Gastrocnemius medialis (tissue), 4 donors: Measurements from ENCODE around the gene GPNMB. TPM values are rescaled to one million over a fixed set of nuclear protein-coding genes. Genes with fewer than 3 reads are reported as not detected.

Experiments
- ATAC-seq, 2 donors: fragments of 150-250 bp; one replicate each; pipeline ENCODE4 v1.9.1; 2016
- DNase-seq, 2 donors: peaks; one replicate each; pipeline ENCODE4 v3.0.0-alpha.2; 2019
- H3K27ac ChIP-seq, 4 donors: fragments of 200-600 bp; sonication (generic); 1 replicate in 1 of 4; 2 replicates in 3 of 4; pipeline ENCODE4 v1.5.1; 2016 to 2018; ENCODE audit warnings: mild to moderate bottlenecking in 2 of 4, moderate library complexity in 1 of 4
- H3K27me3 ChIP-seq, 3 donors: fragments of 200-600 bp; sonication (generic) in 2 of 3; 1 replicate in 1 of 3; 2 replicates in 2 of 3; pipeline versions ENCODE4 v1.5.1 to v1.6.0; 2016 to 2019; ENCODE audit warnings: mild to moderate bottlenecking in 1 of 3, moderate library complexity in 1 of 3
- H3K36me3 ChIP-seq, 2 donors: fragments of 200-600 bp; sonication (generic) in 1 of 2; one replicate each; pipeline ENCODE4 v1.5.1; 2017 to 2018
- H3K4me1 ChIP-seq, 2 donors: fragments of 200-600 bp; sonication (generic) in 1 of 2; one replicate each; pipeline ENCODE4 v1.5.1; 2016 to 2017; ENCODE audit warnings: mild to moderate bottlenecking in 2 of 2
- H3K4me3 ChIP-seq, 4 donors: fragments of 200-600 bp; sonication (generic) in 3 of 4; 1 replicate in 1 of 4; 2 replicates in 3 of 4; pipeline ENCODE4 v1.5.1; 2016 to 2019; ENCODE audit warnings: mild to moderate bottlenecking in 2 of 4
- H3K9me3 ChIP-seq, 3 donors: fragments of 200-600 bp; sonication (generic) in 2 of 3; 1 replicate in 1 of 3; 2 replicates in 2 of 3; pipeline ENCODE4 v1.5.1; 2016 to 2019
- POLR2A ChIP-seq, 2 donors: fragments of 450-650 bp; IDR thresholded peaks; one replicate each; pipeline ENCODE4 v1.6.1; 2017; ENCODE audit warnings: antibody characterized with exemption in 2 of 2, mild to moderate bottlenecking in 2 of 2, moderate library complexity in 2 of 2
- in situ Hi-C, 4 donors: fragments of 200-750 bp; cut with MboI; loops; one replicate each; pipeline versions ENCODE4 v1.15.0 to v1.8.0; 2017; ENCODE audit warnings: low sequenced_read_pairs in 4 of 4
- intact Hi-C: fragments of 100-400 bp; cut with DNase I; formaldehyde crosslinking; loops from one replicate; pipeline ENCODE4 v1.15.1; 2023; ENCODE audit warnings: low total_unique reads
- total RNA-seq, 4 donors: library from RNA; depleted of rRNA; stranded (reverse); fragments of >200 nt; gene quantifications; one replicate each; pipeline versions ENCODE4 v1.1.0 to v1.2.3, GENCODE V29; 2016
- TF ChIP-seq, protein P1 (sequence below), 5 experiments: fragments of 450-650 bp in 3 of 5; fragments of 200-600 bp in 2 of 5; sonication (generic) in 2 of 5; IDR thresholded peaks in 4 of 5; conservative IDR thresholded peaks in 1 of 5; 1 replicate in 4 of 5; 2 replicates in 1 of 5; pipeline ENCODE4 v1.5.1; 2016 to 2019; ENCODE audit warnings: antibody characterized with exemption in 5 of 5, mild to moderate bottlenecking in 3 of 5, moderate library complexity in 3 of 5

Gene GPNMB
- total RNA-seq, 4 donors from 2014 or later = 14.7 to 32.1 (median 17.3) TPM

DNA sequence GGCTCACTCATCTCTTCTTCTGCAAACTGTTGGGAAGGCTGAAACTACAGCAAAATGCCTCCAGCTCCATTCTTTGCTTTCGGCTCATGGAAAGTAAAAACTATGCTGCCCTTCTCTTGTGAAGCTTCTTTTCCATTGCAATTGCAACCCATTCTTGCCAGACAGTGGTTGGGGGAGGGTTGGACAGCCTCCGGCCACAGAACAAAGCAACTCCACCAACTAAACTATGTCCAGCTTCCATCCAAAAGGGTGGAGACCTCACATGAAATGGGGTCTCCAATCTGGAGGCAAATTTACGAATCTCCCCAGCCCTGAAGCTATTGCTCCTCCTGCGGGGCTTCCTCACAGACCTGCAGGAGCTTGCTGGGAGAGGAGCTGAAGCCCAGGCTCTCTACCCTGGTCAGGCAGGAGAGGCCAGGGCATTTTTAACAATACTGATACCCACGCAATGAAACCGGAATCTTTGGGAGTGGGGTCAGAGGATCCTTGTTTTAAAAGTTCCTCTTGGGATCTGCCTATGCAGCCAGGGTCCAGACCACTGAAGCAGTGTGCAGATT lies 549 bp downstream of the GPNMB start:
- Histone ChIP-seq H3K36me3 (no peaks in the 10 kb centered on the region), H3K27ac (peak overlapping the region; percentile 53 to 57 (median 56)), H3K4me1 (peaks cover 6 to 9% of the 10 kb centered on the region in 2 donors), H3K9me3 (no peaks in the 10 kb centered on the region), H3K27me3 (peaks cover 24 to 37% (median 29%) of the 10 kb centered on the region in 3 donors), H3K4me3 (peak overlapping the region; percentile 44 to 53 (median 47))
- DNase-seq (no peak), ATAC-seq (no peak)
- no peak for TF ChIP-seq POLR2A (IDR thresholded peaks at IDR 0.05)
- TF ChIP-seq, protein P1, sequence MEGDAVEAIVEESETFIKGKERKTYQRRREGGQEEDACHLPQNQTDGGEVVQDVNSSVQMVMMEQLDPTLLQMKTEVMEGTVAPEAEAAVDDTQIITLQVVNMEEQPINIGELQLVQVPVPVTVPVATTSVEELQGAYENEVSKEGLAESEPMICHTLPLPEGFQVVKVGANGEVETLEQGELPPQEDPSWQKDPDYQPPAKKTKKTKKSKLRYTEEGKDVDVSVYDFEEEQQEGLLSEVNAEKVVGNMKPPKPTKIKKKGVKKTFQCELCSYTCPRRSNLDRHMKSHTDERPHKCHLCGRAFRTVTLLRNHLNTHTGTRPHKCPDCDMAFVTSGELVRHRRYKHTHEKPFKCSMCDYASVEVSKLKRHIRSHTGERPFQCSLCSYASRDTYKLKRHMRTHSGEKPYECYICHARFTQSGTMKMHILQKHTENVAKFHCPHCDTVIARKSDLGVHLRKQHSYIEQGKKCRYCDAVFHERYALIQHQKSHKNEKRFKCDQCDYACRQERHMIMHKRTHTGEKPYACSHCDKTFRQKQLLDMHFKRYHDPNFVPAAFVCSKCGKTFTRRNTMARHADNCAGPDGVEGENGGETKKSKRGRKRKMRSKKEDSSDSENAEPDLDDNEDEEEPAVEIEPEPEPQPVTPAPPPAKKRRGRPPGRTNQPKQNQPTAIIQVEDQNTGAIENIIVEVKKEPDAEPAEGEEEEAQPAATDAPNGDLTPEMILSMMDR (IDR thresholded peaks at IDR 0.05 in 4 of 5, conservative IDR thresholded peaks at IDR 0.05 in 1 of 5) = no peak
- in situ Hi-C loops (no loop called here), intact Hi-C loops (no loop called here)

DNA sequence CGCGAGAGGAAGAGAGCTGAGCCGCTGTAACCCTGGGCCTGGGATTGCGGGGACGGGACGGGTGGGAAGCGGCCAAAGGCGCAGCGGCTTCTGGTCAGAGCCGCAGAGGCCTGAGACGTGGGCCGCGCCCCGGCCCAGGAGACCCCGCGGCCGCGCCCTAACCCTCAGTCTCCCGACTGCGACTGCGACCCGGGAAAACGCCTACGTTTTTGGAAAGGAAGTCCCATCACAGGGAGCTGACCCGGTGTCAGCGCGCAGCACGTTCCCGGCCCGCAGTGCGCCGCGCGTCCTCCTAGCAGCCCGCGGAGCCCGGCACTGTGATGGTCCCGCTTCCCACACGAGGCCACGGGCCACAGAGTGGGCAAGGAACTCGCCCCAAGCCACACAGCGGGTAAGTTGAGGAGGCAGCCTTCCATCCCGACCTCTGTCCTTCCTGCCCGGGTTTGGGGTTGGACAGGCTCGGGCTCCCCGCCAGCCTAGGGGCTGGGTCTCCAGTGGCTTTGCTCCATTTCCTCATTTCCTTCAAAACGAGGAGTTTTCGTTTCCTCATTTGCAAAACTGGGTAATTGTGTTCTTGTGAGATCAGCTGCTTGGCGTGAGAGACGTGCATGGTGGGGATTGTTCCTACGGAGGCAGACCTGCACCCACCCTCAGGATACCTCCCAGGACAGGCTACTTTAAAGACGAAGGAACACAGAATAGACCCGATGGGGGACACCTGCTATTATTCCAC lies 1.2 kb downstream of the GPNMB start:
- intact Hi-C loops (no loop called here), in situ Hi-C loops (no loop called here)
- H3K4me1 ChIP-seq = peaks cover 6 to 9% of the 10 kb centered on the region in 2 donors
- H3K27me3 ChIP-seq = peaks cover 24 to 37% (median 29%) of the 10 kb centered on the region in 3 donors
- H3K4me3 ChIP-seq = peak overlapping the region; percentile 44 to 53 (median 47)
- no peaks in the 10 kb centered on the region for H3K9me3 ChIP-seq
- peak overlapping the region; percentile 53 to 57 (median 56) for H3K27ac ChIP-seq
- ATAC-seq (peak in 1 of 2 donors; percentile 37), DNase-seq (peak; percentile 11 to 22)
- no peaks in the 10 kb centered on the region for H3K36me3 ChIP-seq
- TF ChIP-seq, protein P1 (IDR thresholded peaks at IDR 0.05 in 4 of 5, conservative IDR thresholded peaks at IDR 0.05 in 1 of 5) = no peak
- TF ChIP-seq POLR2A (IDR thresholded peaks at IDR 0.05) = no peak

DNA sequence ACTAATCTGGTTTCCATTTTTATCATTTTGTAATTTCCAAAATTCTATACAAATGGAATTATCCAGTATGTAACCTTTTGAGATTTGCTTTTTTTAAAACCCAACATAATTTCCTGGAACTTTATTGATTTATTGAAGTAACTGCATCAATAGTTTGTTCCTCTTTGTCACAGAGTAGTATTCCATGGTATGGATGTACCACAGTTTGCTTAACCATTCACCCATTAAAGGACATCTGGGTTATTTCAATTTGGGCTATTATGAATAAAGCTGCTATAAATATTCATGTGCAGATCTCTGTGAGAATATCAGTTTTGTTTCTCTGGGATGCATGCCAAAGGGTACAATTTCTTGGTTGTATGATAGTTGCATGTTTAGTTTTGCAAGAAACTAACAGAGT lies 2.9 kb downstream of the GPNMB start:
- Histone ChIP-seq H3K27ac (no peak overlapping the region), H3K9me3 (no peaks in the 10 kb centered on the region), H3K27me3 (peaks cover 24 to 37% (median 29%) of the 10 kb centered on the region in 3 donors), H3K36me3 (no peaks in the 10 kb centered on the region), H3K4me3 (no peak overlapping the region), H3K4me1 (peaks cover 6 to 9% of the 10 kb centered on the region in 2 donors)
- ATAC-seq (no peak), DNase-seq (no peak)
- in situ Hi-C loops = no loop called here
- no peak for TF ChIP-seq POLR2A (IDR thresholded peaks at IDR 0.05)
- TF ChIP-seq, protein P1 (IDR thresholded peaks at IDR 0.05 in 4 of 5, conservative IDR thresholded peaks at IDR 0.05 in 1 of 5) = no peak
- intact Hi-C loops = no loop called here

DNA sequence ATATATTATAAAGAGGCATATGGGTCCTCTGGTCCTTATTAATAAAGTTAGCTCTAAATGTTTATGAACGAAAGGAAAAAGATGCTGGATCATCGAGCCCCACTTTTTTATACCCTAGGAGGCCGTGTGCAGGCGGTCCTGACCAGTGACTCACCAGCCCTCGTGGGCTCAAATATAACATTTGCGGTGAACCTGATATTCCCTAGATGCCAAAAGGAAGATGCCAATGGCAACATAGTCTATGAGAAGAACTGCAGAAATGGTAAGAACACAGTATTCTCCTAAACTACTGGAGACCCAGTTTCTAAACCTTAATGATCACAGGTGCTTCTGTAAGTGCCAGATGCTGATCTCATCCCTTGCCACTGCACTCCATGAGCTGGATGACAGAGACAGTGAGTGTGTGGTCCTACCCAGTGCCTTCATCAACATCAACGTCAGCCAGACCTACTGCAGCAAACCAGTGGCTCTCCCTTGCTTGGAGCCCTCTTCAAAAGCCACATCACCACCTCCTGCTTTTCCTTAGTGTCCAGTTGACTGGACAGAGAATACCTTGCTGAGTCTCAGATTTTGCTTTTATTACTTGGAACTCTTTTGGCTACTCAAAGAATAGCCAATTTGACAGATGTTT lies 7.6 kb downstream of the GPNMB start:
- Histone ChIP-seq H3K9me3 (no peaks in the 10 kb centered on the region), H3K36me3 (no peaks in the 10 kb centered on the region), H3K27ac (no peak overlapping the region), H3K4me1 (no peaks in the 10 kb centered on the region), H3K4me3 (no peak overlapping the region), H3K27me3 (peaks cover under 1 to 16% (median 11%) of the 10 kb centered on the region in 3 donors)
- DNase-seq = no peak
- ATAC-seq = no peak
- intact Hi-C loops = no loop called here
- TF ChIP-seq, protein P1 (IDR thresholded peaks at IDR 0.05 in 4 of 5, conservative IDR thresholded peaks at IDR 0.05 in 1 of 5) = no peak
- TF ChIP-seq POLR2A (IDR thresholded peaks at IDR 0.05) = no peak
- in situ Hi-C loops = loop anchor here in 3 of 4 donors (25.0 kb wide), 1 partner anchor 458 kb away; the partner anchor contains the start of gene STK31 (in 3 of the 3)
